Mucosa of gallbladder (tissue), 1 donor: ENCODE measurements around the gene SRCIN1. TPM values are rescaled to one million over a fixed set of nuclear protein-coding genes. Genes with fewer than 3 reads are reported as not detected.

ENCODE experiments used
- DNase-seq: peaks from one replicate; pipeline ENCODE4 v3.0.0-alpha.2; 2020; ENCODE audit warnings: low spot score
- total RNA-seq: library from RNA; stranded (reverse); gene quantifications from one replicate; pipeline ENCODE4 v1.2.1, GENCODE V29; 2021
- donor health status: DM: no; HTN: no; CAD: no.

Gene SRCIN1
- total RNA-seq, 1 donor from 2014 or later = 4.5 TPM

DNA sequence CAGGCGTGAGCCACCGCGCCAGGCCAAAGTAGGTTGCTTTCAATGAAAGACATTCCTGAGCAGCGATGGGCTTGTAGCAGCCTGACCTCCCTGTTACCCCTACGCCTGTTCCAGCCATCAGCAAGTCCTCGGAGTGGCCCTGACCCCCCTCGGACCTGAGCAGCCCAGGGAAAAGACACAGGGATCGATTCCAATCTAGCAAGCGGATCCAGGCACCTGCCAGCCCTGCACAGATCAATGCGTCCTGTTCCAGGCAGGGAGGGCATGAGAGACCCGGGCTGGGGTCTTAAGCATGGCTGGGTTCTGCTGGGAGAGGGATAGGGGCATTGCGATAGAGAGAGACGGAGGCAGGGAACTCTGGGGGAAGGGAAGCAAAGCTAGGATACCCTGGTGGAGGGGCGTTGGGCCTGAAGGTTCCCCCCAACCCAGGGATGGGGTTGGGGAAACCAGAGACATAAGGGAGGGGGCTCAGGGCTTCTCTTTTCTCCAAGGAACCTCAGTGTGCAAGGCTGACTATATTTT, 21.9 kb downstream of the SRCIN1 start:
- DNase-seq = no peak

- no peak for DNase-seq
Observed at GRCh38 chr17:38583176-38583575, 22.6 kb downstream of the SRCIN1 start.

GRCh38 chr17:38582069-38582468, 23.7 kb downstream of the SRCIN1 start:
- no peak for DNase-seq

- no peak for DNase-seq
Observed at GRCh38 chr17:38579934-38580333, 25.8 kb downstream of the SRCIN1 start.

DNA sequence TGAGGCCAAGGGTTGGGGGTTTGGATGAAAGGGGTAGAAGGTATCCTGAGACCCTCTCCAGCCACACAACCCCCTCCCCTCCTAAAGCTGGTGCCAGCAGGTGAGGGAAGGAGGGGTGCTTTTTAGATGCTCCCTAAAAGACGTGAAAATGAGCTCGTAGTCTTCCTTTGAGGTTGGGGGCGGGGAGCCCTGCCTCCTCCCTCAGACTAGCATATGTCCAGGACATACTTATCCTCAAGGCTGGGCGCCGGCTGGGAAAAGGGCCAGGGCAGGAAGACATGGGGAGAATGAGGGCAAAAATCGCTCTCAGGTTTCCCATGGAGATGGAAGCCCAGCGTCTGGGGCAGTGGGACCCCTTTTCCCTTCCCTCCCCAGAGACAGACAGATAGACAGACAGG, 26.7 kb downstream of the SRCIN1 start:
- no peak for DNase-seq

DNA sequence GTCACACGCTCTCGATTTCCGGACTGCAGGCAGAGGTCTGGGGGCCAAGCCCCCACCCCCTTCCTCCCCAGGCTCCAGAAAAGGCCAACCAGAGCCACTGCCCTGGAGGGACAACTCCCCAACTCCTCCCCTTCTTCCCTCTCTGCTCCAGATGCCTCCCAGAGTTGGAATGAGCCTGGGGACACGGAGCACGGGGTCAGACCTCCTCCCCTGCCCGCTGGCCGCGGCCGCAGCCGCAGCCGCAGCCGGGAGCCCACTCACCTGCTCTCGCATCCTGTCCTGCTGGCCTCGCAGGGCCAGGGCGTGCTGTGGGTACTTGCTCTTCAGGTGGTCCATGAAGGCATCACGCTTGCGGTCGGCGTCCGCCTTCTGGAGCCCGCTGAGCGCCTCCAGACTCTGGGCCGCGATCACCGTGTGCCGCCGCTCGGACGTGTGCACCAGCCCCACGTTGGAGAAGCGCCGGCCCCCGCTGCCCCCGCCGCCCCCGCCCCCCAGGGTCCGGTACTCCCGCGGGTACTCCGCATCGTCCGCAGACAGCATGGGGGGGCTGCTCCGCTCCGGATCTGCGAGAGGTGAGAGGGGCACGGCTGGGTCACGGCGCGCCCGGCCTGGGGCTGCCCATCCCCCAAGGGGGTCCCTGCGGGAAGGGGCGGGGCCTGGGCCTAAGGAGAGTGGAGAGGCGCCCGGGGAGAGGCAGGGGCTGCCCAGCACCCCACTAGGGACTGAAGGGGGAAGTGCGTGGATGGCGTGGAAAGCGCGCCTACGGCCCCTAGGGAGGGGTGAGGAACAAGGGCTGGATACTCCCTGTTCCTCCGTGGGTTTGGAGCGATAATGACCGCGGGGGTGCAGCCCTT, 27.3 kb downstream of the SRCIN1 start:
- no peak for DNase-seq

DNA sequence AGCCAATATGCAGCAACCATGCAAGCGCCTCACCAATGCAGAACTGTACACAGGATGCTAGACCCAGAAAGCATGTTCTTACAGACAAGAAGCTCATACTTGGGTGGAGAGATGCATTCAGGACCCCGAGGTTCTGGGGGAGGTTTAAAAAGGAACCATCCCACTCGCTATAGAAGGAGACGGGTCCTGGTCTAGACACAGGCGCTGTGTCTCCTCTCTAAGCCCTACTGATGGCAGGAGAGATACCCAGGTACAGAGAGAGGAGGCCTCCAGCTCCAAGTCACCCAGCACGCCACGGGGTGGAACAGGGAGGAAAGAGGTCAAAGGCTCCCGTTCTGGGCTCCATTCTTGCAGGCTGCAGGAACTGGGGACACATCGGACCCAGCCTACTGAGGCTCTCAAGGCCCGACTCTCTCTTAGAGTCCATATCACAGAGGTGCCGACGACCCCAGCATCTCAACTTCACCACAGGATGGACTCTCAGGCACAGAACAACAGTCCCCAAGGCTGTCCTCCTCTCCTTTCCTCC, 28.0 kb downstream of the SRCIN1 start:
- no peak for DNase-seq

- DNase-seq = no peak
Observed at GRCh38 chr17:38577244-38577643, 28.5 kb downstream of the SRCIN1 start.

GRCh38 chr17:38575781-38576180, 30.0 kb downstream of the SRCIN1 start:
- DNase-seq = no peak

GRCh38 chr17:38574712-38575111, 31.0 kb downstream of the SRCIN1 start:
- no peak for DNase-seq

DNA sequence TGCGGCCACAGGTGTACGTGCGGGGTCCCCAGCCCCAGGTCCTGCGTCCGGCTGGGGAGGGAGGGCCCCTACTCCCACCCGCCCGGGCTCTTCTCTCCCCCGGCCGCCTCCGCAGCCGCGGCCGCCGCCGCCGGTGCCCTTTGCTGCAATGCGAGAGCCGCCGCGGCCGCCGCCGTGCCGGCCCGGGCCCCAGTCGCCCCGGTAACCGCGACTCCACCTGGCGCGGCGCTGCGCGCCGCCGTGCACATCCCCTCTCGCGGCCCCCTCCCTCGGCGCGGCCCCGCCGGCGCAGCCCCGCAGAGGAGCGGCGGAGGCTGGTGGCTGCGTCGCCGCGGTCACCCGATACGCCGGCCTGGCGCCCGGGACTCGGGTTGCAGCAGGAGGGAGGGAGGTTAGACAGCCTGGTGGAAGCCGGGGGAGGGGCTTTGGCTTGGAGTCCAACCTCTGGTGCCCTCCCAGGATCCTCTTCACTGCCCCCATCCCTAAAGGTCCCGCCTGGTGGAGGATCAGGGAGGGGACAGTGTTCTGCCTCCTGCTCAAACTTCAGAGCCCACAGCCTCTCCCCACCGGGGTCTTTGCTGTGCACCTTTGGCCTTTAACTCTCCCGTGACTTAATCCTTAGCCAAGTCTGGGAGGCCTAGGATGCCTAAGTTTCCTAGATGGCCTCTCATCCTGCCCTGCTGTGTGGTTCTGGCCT, 32.9 kb downstream of the SRCIN1 start:
- no peak for DNase-seq

GRCh38 chr17:38571833-38572668, 33.7 kb downstream of the SRCIN1 start:
- DNase-seq = no peak

GRCh38 chr17:38569701-38570512, 35.8 kb downstream of the SRCIN1 start:
- no peak for DNase-seq

DNA sequence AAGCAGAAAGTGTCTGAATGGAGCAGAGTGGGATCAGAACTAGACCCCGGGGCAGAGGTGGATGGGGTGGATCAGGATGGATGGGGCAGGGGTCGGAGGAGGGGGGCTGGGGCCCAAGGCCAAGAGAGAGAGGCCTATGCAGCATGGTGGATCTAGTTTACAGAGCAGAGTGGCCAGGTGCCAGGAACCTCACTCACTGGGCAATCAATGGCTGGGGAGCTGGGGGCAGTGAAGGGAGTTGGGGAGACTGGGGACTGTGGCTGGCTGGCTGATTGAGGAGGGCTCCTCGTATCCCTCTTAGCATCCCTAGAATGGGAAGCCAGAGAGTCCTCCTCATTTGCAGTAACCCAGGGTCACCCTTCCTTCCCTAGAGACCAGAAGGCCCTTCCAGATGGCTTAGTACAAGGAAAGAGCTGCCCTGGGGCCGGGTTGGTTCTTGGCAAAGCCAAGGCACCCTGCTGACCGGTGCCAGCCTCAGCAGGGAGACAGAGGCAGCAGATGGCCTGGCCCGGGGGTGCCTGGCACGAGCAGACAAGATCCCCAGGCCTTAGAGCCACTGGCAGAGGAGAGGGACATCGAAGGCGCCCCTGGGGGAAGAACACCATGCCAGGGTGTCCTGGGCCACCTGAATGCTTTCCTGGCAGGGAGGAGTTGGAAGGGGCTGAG, 36.8 kb downstream of the SRCIN1 start:
- no peak for DNase-seq

DNA sequence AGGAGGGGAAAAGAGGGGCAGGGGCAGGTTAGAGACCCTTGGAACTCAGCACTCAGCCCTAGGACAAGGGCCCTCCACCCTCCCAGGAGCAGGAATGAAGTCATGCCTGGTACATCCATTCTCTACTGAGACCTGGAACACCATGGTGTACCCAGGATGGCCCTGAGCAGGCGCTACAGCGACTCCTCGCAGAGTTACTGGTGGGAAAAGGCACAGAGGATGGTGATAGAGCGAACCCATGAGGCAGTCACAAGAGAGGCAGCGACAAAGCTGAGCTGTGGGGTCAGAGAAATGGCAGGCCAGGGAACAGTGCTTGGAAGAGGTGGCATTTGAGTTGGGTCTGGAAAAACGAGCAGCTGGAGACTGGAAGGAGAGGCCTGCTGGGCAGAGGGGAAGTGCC, 37.5 kb downstream of the SRCIN1 start:
- DNase-seq = no peak

DNA sequence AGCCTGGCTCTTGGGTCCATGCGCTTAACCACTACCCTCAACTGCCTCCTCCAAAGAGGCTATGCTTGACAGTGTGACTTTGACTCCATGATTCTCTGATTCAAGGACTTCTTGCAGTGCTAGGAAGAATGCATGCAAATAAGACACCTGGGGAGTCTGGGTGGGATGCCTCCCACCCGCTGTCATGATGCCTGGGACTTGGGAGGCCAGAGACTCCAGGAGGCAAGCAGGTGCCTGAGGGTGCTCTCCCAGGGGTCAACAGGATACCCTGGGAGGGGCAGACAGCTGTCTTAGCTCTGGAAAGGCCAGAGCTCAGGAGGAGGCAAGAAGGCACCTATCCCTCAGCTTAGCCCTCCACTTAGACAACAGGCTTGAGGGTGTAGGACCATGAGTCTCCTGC, 38.4 kb downstream of the SRCIN1 start:
- no peak for DNase-seq

GRCh38 chr17:38566666-38567031, 39.1 kb downstream of the SRCIN1 start:
- DNase-seq = no peak

DNA sequence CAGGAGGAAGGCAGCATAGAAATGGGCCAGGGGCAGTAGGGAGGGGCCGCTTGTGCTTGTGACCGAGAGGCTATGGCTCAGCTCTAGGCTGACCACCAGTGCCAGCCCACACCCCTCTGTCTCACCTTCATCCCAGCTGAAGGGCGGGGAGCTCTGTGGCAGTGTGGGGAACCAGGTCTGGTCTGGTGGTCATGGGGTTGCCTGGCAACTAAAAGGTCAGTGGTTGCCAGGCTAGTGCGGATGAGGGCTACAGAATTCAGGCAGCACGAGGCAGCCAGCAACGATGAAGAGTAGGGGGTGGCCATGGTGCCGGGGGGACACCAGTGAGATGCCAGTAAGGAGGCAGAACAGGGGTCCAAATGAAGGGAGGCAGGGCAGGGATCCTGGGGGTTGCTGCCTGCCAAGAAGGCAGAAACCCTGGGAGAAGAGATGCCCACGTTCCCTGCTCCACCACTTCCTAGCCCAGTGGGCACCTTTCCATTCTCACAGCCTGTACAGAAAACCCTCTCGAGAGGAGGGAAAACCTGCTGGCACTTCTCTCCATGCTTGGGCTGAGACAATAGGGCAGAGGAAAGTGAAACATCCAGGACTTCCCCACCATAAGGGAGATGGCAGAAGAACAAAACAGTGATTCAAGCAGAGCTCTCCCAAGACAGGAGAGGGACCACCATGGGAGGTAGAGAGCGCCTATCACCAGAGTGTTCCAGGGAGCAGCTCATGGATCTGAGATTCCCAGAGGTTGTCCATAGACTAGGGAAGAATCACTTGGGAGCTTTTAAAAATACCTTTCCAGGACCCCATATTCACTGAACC, 39.7 kb downstream of the SRCIN1 start:
- no peak for DNase-seq

DNA sequence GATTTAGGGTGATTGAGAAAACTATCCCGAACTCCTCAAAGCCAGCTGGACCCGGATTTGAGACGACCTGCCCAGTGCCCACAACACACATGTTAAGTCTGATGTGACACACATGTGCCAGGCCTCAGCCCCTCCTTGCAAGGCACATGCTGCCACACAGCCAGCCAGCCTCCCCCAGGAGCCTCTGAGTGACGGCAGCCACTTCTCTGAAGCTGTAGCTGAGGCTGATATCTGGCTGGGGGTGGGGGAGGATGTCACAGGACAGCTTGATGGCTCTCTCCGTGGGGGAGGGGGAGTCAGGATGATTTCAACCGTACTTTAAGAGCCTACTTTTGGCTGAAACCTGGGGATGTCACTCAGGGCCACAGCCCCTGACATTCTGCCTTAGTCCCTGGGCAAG, 40.9 kb downstream of the SRCIN1 start:
- no peak for DNase-seq
